ENCODE measurements around the gene DVL1. TPM values are rescaled to one million over a fixed set of nuclear protein-coding genes. Genes with fewer than 3 reads are reported as not detected.

The DVL1 gene
- total and polyA plus RNA-seq, 9 of the 15 experiments (the other 6 are each of a cell fraction or from before 2014, with no cell fraction given): 0.62 to 135 (median 24.3) TPM

DNA sequence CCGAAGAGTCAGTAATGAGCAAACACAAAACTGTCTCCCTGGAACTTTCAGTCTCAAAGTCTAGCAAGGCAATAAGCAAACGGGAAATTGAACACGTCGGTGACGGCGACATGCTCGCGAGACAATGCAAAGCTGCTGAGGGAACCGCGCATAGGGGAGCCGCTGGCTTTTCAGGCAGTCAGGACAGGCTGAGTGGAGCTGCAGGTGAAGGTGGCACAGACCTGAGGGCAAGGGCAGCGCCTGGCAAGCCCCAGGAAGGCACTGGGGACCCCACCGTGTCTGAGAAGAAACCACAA is 29.6 kb downstream of the DVL1 start (continued):
- TF ChIP-seq KDM5B (IDR thresholded peaks at IDR 0.05; ENCODE audit: insufficient replicate concordance, low read depth, low read length) (peak; percentile 12), RBM39 (optimal IDR thresholded peaks at IDR 0.05; ENCODE audit: low read depth, low read length) (no peak), NFIC (IDR thresholded peaks at IDR 0.05) (peak; percentile 4; the same call in 1 of the 2 replicates), ZNF75A (CRISPR knock-in tag; IDR thresholded peaks at IDR 0.05) (no peak), POLR2G (IDR thresholded peaks at IDR 0.05; ENCODE audit: low read depth, low read length) (peak; percentile 51; the same call in 1 of the 2 replicates), ZBTB7A (IDR thresholded peaks at IDR 0.05; ENCODE audit: borderline replicate concordance, control insufficient read depth, low read depth, low read length) (no peak), RCOR1 (IDR thresholded peaks at IDR 0.05; ENCODE audit: borderline replicate concordance in 1 of 2, low read depth in 2 of 2, low read length in 2 of 2) (no peak), DIDO1 (tag; IDR thresholded peaks at IDR 0.05; ENCODE audit: low read depth) (no peak), ZNF766 (CRISPR knock-in tag; conservative IDR thresholded peaks at IDR 0.05) (no peak)

DNA sequence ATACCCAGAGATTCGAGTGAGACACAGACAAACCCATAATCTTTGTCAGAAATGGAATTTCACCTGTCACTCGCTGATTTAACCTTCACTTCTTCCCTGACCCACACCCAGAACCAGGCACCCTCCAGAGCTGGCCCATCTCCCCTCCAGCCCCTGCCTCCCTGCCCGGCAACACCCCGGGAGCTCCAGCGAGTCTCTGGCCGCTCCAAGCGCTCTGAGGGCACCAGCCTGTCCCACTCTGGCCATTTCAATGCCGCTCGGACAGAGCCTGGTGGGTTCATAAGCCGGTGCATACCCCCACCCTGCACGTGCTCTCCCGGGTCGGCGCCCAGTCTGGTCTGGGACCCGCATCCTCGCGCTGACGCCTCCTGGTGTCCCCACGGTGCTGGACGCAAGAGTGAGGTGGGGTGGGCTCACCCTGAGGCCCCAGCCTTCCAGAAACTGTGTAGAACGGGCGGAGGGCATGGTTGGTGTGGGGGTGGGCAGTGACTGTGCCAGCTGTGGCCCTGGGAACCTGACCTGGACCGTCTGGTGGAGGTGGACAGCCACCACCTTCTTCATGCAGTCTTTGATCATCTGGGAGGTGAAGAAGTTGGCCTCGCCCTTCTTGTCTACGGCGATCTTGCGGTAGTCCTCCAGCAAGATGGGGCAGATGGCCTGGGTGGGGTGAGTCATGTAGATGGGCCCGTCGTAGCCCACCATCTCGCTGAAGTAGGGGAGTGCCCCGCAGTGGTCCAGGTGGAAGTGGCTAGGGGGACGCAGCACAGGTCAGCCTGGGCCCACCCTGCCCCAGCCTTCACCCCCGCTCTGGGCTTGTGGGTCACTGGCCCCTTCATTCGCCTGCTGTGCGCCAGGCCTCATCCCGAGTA is 30.2 kb downstream of the DVL1 start:
- ChIA-PET POLR2A (interaction anchor here (0.8 to 4.3 kb wide), 3 partner anchors 8 to 111 kb away, joined by 3 to 30 read pairs (median 3); no protein-coding TSS in a partner anchor), CTCF (ENCODE audit: low intra/inter-chr PET ratio) (no interaction called here)
- peaks cover 80% of the 10 kb centered on the region for H3K36me3 ChIP-seq (ENCODE audit: control insufficient read depth, insufficient read depth, low read length)
- H4K20me1 ChIP-seq (replicated peaks; ENCODE audit: control insufficient read depth, insufficient read depth, low read length): peaks cover 28% of the 10 kb centered on the region; the same call in 1 of the 2 replicates
- peak overlapping the region in 1 of 2 experiments; percentile 83; a peak in 2 of 4 replicates for H3K9ac ChIP-seq (ENCODE audit: insufficient read depth in 1 of 2, low read depth in 2 of 2, low read length in 2 of 2)
- no TSS peak for BruUV-seq (replicated peaks)
- WGBS (ENCODE audit: insufficient coverage, low coverage, missing lambda C conversion rate): 86% methylated on average over 36 of the region's 36 CpGs
- H3K27me3 ChIP-seq (ENCODE audit: control insufficient read depth in 2 of 2, insufficient read depth in 2 of 2, low read length in 2 of 2): no peaks in the 10 kb centered on the region
- peaks cover 66% of the 10 kb centered on the region for H3K79me2 ChIP-seq (ENCODE audit: control insufficient read depth, insufficient read depth, low read length)
- peaks cover 13% of the 10 kb centered on the region for H3K9me1 ChIP-seq (ENCODE audit: control insufficient read depth, insufficient read depth, low read length)
- H3K4me2 ChIP-seq (ENCODE audit: insufficient read depth, low read length): no peak overlapping the region
- no peak overlapping the region for H2AFZ ChIP-seq (ENCODE audit: low read depth, low read length)
- ATAC-seq: no peak
- intact Hi-C loops (cut with micrococcal nuclease): no loop called here
- H3K9me3 ChIP-seq (replicated peaks; ENCODE audit: control insufficient read depth, insufficient read depth, low read depth, low read length): no peaks in the 10 kb centered on the region
- in situ Hi-C loops (cut with MboI): no loop called here
- DNase-seq (ENCODE audit: extremely low read depth in 1 of 4, low spot score in 3 of 4): no peak
- H3K27ac ChIP-seq (ENCODE audit: extremely low read depth, low read depth, low read length): no peak overlapping the region; the same call in 2 of the 3 replicates
- no peak for FAIRE-seq
- no peak overlapping the region for H3K4me3 ChIP-seq
- H3K4me1 ChIP-seq (replicated peaks in 1 of 2; ENCODE audit: control insufficient read depth in 2 of 2, insufficient read depth in 2 of 2, low read length in 2 of 2): peaks cover 37 to 82% of the 10 kb centered on the region in 2 experiments
- TF ChIP-seq ZNF444 (CRISPR knock-in tag; IDR thresholded peaks at IDR 0.05): no peak
- no peak for TF ChIP-seq KDM1A (IDR thresholded peaks at IDR 0.05)
- no peak for TF ChIP-seq RNF2 (IDR thresholded peaks at IDR 0.05)
- TF ChIP-seq, protein P1, sequence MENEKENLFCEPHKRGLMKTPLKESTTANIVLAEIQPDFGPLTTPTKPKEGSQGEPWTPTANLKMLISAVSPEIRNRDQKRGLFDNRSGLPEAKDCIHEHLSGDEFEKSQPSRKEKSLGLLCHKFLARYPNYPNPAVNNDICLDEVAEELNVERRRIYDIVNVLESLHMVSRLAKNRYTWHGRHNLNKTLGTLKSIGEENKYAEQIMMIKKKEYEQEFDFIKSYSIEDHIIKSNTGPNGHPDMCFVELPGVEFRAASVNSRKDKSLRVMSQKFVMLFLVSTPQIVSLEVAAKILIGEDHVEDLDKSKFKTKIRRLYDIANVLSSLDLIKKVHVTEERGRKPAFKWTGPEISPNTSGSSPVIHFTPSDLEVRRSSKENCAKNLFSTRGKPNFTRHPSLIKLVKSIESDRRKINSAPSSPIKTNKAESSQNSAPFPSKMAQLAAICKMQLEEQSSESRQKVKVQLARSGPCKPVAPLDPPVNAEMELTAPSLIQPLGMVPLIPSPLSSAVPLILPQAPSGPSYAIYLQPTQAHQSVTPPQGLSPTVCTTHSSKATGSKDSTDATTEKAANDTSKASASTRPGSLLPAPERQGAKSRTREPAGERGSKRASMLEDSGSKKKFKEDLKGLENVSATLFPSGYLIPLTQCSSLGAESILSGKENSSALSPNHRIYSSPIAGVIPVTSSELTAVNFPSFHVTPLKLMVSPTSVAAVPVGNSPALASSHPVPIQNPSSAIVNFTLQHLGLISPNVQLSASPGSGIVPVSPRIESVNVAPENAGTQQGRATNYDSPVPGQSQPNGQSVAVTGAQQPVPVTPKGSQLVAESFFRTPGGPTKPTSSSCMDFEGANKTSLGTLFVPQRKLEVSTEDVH (IDR thresholded peaks at IDR 0.05; ENCODE audit: low read depth, partially characterized antibody): no peak
- TF ChIP-seq, protein P2, sequence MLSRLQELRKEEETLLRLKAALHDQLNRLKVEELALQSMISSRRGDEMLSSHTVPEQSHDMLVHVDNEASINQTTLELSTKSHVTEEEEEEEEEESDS (CRISPR knock-in tag; IDR thresholded peaks at IDR 0.05): no peak
- TF ChIP-seq ZNF785 (CRISPR knock-in tag; IDR thresholded peaks at IDR 0.05): no peak
- peak; percentile 57; the same call in 1 of the 2 replicates for TF ChIP-seq RBFOX2 (IDR thresholded peaks at IDR 0.05; ENCODE audit: low read depth, low read length)
- TF ChIP-seq, protein P3, sequence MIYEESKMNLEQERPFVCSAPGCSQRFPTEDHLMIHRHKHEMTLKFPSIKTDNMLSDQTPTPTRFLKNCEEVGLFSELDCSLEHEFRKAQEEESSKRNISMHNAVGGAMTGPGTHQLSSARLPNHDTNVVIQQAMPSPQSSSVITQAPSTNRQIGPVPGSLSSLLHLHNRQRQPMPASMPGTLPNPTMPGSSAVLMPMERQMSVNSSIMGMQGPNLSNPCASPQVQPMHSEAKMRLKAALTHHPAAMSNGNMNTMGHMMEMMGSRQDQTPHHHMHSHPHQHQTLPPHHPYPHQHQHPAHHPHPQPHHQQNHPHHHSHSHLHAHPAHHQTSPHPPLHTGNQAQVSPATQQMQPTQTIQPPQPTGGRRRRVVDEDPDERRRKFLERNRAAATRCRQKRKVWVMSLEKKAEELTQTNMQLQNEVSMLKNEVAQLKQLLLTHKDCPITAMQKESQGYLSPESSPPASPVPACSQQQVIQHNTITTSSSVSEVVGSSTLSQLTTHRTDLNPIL (CRISPR knock-in tag; IDR thresholded peaks at IDR 0.05): no peak
